ENCODE results near the gene CCL7. TPM values are rescaled to one million over a fixed set of nuclear protein-coding genes. Genes with fewer than 3 reads are reported as not detected.

The CCL7 gene
- total RNA-seq, 4 donors from 2014 or later = 2.2 TPM; not detected in 3

- Histone ChIP-seq H3K4me3 (no peak overlapping the region), H3K36me3 (no peaks in the 10 kb centered on the region), H3K9me3 (no peaks in the 10 kb centered on the region), H3K27ac (no peak overlapping the region), H3K4me1 (peaks cover 0 to 10% (median 0%) of the 10 kb centered on the region in 3 donors), H3K27me3 (no peaks in the 10 kb centered on the region)
- TF ChIP-seq, protein P1, sequence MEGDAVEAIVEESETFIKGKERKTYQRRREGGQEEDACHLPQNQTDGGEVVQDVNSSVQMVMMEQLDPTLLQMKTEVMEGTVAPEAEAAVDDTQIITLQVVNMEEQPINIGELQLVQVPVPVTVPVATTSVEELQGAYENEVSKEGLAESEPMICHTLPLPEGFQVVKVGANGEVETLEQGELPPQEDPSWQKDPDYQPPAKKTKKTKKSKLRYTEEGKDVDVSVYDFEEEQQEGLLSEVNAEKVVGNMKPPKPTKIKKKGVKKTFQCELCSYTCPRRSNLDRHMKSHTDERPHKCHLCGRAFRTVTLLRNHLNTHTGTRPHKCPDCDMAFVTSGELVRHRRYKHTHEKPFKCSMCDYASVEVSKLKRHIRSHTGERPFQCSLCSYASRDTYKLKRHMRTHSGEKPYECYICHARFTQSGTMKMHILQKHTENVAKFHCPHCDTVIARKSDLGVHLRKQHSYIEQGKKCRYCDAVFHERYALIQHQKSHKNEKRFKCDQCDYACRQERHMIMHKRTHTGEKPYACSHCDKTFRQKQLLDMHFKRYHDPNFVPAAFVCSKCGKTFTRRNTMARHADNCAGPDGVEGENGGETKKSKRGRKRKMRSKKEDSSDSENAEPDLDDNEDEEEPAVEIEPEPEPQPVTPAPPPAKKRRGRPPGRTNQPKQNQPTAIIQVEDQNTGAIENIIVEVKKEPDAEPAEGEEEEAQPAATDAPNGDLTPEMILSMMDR (IDR thresholded peaks at IDR 0.05) = no peak
- TF ChIP-seq POLR2AphosphoS5 (IDR thresholded peaks at IDR 0.05) (no peak), EP300 (IDR thresholded peaks at IDR 0.05) (no peak), POLR2A (IDR thresholded peaks at IDR 0.05) (no peak)
- no peak for ATAC-seq
- 38 to 64% methylated on average over 1 to 4 of the region's 4 CpGs for whole genome bisulfite sequencing, 2 donors (ENCODE audit: low coverage in 1 of 2)
Measured at GRCh38 chr17:34260861-34261260, 9.2 kb upstream of the CCL7 start.

DNA sequence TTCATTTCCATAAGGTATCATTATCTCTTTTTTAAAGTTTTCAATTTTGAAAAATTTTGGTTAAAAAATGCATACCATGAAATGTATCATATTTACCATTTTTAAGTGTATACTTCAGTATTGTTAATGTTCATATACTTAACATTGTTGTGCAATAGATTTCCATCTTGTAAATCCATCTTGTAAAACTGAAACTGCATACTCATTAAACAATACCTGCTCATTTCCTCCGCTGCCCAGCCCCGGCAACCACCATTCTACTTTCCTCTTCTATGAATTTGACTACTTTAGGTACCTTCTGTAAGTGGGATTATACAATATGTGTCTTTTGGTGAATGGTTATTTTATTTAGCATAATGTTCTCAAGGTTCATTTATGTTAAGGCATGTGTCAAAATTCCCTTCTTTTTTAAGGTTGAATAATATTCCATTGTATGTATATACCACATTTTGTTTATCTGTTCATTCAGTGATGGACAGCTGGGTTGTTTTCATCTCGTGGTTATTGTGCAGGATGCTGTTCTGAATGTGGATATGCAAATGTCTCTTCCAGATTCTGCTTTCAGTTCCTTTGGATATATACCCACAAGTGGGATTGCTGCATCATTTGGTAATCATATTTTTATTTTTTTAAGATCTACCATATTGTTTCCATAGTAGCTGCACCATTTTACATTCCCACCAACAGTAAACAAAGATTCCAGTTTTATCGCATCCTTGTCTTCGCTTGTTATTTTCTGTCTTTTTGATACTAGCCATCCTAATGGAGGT, 8.3 kb upstream of the CCL7 start:
- TF ChIP-seq, protein P1 (IDR thresholded peaks at IDR 0.05) = no peak
- no peak for TF ChIP-seq EP300 (IDR thresholded peaks at IDR 0.05)
- TF ChIP-seq POLR2A (IDR thresholded peaks at IDR 0.05) = no peak
- TF ChIP-seq POLR2AphosphoS5 (IDR thresholded peaks at IDR 0.05) = no peak
- ATAC-seq = no peak
- Histone ChIP-seq H3K36me3 (no peaks in the 10 kb centered on the region), H3K4me3 (no peak overlapping the region), H3K27me3 (no peaks in the 10 kb centered on the region), H3K4me1 (peaks cover 0 to 1% (median 0%) of the 10 kb centered on the region in 3 donors), H3K27ac (no peak overlapping the region), H3K9me3 (no peaks in the 10 kb centered on the region)
- 81 to 82% methylated on average over 5 of the region's 5 CpGs for WGBS, 2 donors (ENCODE audit: low coverage in 1 of 2)

- no peaks in the 10 kb centered on the region for H3K4me1 ChIP-seq
- ATAC-seq = no peak
- TF ChIP-seq, protein P1 (IDR thresholded peaks at IDR 0.05) = no peak
- TF ChIP-seq POLR2A (IDR thresholded peaks at IDR 0.05) (no peak), EP300 (IDR thresholded peaks at IDR 0.05) (no peak), POLR2AphosphoS5 (IDR thresholded peaks at IDR 0.05) (no peak)
- no peak overlapping the region for H3K4me3 ChIP-seq
- H3K27me3 ChIP-seq = no peaks in the 10 kb centered on the region
- no peak overlapping the region for H3K27ac ChIP-seq
- WGBS, 2 donors (ENCODE audit: low coverage in 1 of 2) = 34 to 71% methylated on average over 2 to 3 of the region's 3 CpGs
- H3K9me3 ChIP-seq = no peaks in the 10 kb centered on the region
- no peaks in the 10 kb centered on the region for H3K36me3 ChIP-seq
Measured at GRCh38 chr17:34265711-34266110, 4.3 kb upstream of the CCL7 start.

DNA sequence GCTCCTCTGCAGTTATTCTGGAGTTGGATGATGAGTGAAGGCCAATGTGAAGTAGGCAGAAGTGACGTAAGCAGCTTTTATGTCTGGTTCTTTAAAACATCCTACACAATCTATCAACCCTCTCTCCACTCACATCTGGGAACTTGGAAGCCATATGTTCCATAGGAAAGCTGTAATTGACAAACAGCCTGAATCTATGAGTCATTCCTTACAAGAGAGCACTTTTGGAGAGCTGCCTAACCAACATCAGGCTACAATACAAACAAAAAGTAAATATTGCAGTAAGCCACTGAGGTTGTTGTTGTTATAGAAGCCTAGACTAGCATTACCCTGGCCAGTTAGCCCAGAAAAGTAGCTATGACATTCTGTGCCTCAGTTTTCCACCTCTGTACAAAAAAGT, 5.9 kb downstream of the CCL7 start:
- peaks cover 0 to 6% (median 0%) of the 10 kb centered on the region in 3 donors for H3K4me1 ChIP-seq
- ATAC-seq = no peak
- 0 to 33% methylated on average over 1 of the region's 1 CpG for WGBS, 2 donors (ENCODE audit: low coverage in 1 of 2)
- H3K9me3 ChIP-seq = no peaks in the 10 kb centered on the region
- no peaks in the 10 kb centered on the region for H3K36me3 ChIP-seq
- no peaks in the 10 kb centered on the region for H3K27me3 ChIP-seq
- H3K4me3 ChIP-seq = no peak overlapping the region
- no peak overlapping the region for H3K27ac ChIP-seq
- TF ChIP-seq POLR2A (IDR thresholded peaks at IDR 0.05) (no peak), EP300 (IDR thresholded peaks at IDR 0.05) (no peak), POLR2AphosphoS5 (IDR thresholded peaks at IDR 0.05) (no peak)
- TF ChIP-seq, protein P1 (IDR thresholded peaks at IDR 0.05) = no peak

GRCh38 chr17:34276826-34277225, 6.8 kb downstream of the CCL7 start:
- no peak for ATAC-seq
- no peak for TF ChIP-seq EP300 (IDR thresholded peaks at IDR 0.05)
- TF ChIP-seq, protein P1 (IDR thresholded peaks at IDR 0.05) = no peak
- H3K36me3 ChIP-seq = no peaks in the 10 kb centered on the region
- peaks cover 0 to 6% (median 0%) of the 10 kb centered on the region in 3 donors for H3K4me1 ChIP-seq
- H3K9me3 ChIP-seq = no peaks in the 10 kb centered on the region
- WGBS, 2 donors (ENCODE audit: low coverage in 1 of 2) = 62 to 63% methylated on average over 4 of the region's 4 CpGs
- no peak overlapping the region for H3K4me3 ChIP-seq
- H3K27ac ChIP-seq = no peak overlapping the region
- no peaks in the 10 kb centered on the region for H3K27me3 ChIP-seq
